Keratinocyte (primary cell): Measurements from ENCODE around the gene NEU4. TPM values are rescaled to one million over a fixed set of nuclear protein-coding genes. Genes with fewer than 3 reads are reported as not detected.
A peak's percentile ranks its signal among the peaks of the same experiment; 100 is the strongest.

Experiments
- DNase-seq: peaks from one replicate; pipeline ENCODE4 v3.0.0-alpha.2; 2011; ENCODE audit warnings: low read depth, missing footprints, low spot score
- FAIRE-seq: peaks from 2 replicates; lab custom pipeline; 2011; peaks lifted over from hg19 to GRCh38; lab: Jason Lieb, UNC
- H2AFZ ChIP-seq: 2 replicates; pipeline ENCODE4 v1.6.0; 2012; ENCODE audit warnings: low read length, control low read depth, inconsistent platforms; ENCODE audit not compliant: control insufficient read depth
- H3K27ac ChIP-seq: 2 replicates; pipeline ENCODE4 v1.5.1; 2011; ENCODE audit warnings: low read length; ENCODE audit not compliant: control insufficient read depth, insufficient read depth
- H3K27me3 ChIP-seq: 3 replicates; pipeline ENCODE4 v1.6.0; 2011; ENCODE audit warnings: low read length; ENCODE audit not compliant: control insufficient read depth, insufficient read depth; ENCODE audit errors: extremely low read depth
- H3K36me3 ChIP-seq, 2 experiments: 2 replicates in 1 of 2; 3 replicates in 1 of 2; pipeline ENCODE4 v1.5.1; 2011; ENCODE audit warnings: low read length in 2 of 2, mild to moderate bottlenecking in 1 of 2; ENCODE audit not compliant: control insufficient read depth in 2 of 2, insufficient read depth in 2 of 2; ENCODE audit errors: extremely low read depth in 1 of 2
- H3K4me1 ChIP-seq: 3 replicates; pipeline ENCODE4 v1.5.1; 2011; ENCODE audit warnings: low read length; ENCODE audit not compliant: control insufficient read depth, insufficient read depth; ENCODE audit errors: extremely low read depth
- H3K4me2 ChIP-seq: 3 replicates; pipeline ENCODE4 v1.6.0; 2011; ENCODE audit warnings: low read depth, low read length; ENCODE audit not compliant: control insufficient read depth, insufficient read depth; ENCODE audit errors: extremely low read depth
- H3K4me3 ChIP-seq, 3 experiments: fragments of 200-600 bp in 1 of 3; sonication (generic) in 1 of 3; 2 replicates in 2 of 3; 3 replicates in 1 of 3; pipeline ENCODE4 v1.5.1; 2011 to 2016; ENCODE audit warnings: low read length in 3 of 3, mild to moderate bottlenecking in 3 of 3, control low read depth in 2 of 3, inconsistent platforms in 1 of 3, low read depth in 1 of 3, mixed read lengths in 1 of 3, mixed run types in 1 of 3, moderate library complexity in 1 of 3; ENCODE audit not compliant: control insufficient read depth in 2 of 3, insufficient read depth in 2 of 3; ENCODE audit errors: extremely low read depth in 1 of 3
- H3K79me2 ChIP-seq: 2 replicates; pipeline ENCODE4 v1.6.0; 2012; ENCODE audit warnings: low read length; ENCODE audit not compliant: control insufficient read depth, insufficient read depth
- H3K9ac ChIP-seq: 3 replicates; pipeline ENCODE4 v1.6.0; 2011; ENCODE audit warnings: low read length; ENCODE audit not compliant: control insufficient read depth, insufficient read depth; ENCODE audit errors: extremely low read depth
- H3K9me1 ChIP-seq: 3 replicates; pipeline ENCODE4 v1.6.0; 2011; ENCODE audit warnings: low read length; ENCODE audit not compliant: control insufficient read depth, insufficient read depth; ENCODE audit errors: extremely low read depth
- H3K9me3 ChIP-seq: 2 replicates; pipeline ENCODE4 v1.5.1; 2012; ENCODE audit warnings: low read depth, low read length; ENCODE audit not compliant: control insufficient read depth
- H4K20me1 ChIP-seq: 3 replicates; pipeline ENCODE4 v1.6.0; 2011; ENCODE audit warnings: low read length; ENCODE audit not compliant: control insufficient read depth, insufficient read depth; ENCODE audit errors: extremely low read depth
- CTCF ChIP-seq, 3 experiments: IDR thresholded peaks in 1 of 3; conservative IDR thresholded peaks in 1 of 3; optimal IDR thresholded peaks in 1 of 3; 2 replicates in 2 of 3; 3 replicates in 1 of 3; pipeline versions ENCODE3 to v1.5.1; 2011; ENCODE audit warnings: low read length in 3 of 3, mild to moderate bottlenecking in 3 of 3, moderate library complexity in 2 of 3, control low read depth in 1 of 3, inconsistent platforms in 1 of 3; ENCODE audit not compliant: insufficient read depth in 2 of 3; ENCODE audit errors: extremely low read depth in 1 of 3
- EZH2 ChIP-seq: IDR thresholded peaks from one replicate; pipeline ENCODE4 v1.6.1; 2012; ENCODE audit warnings: inconsistent platforms, mild to moderate bottlenecking, low read length, moderate library complexity
- dilution Hi-C: fragments of 300-500 bp; cut with MboI; formaldehyde crosslinking; loops from one replicate; pipeline ENCODE4 v1.7.0; 2020; ENCODE audit warnings: low sequenced_read_pairs; ENCODE audit not compliant: extremely low pct_ligation_motif_present
- polyA plus RNA-seq, 5 experiments: library from polyadenylated mRNA; depleted of rRNA in 3 of 5; stranded (reverse) in 3 of 5; stranded (forward) in 1 of 5; unstranded in 1 of 5; fragments of >200 nt; gene quantifications; 1 replicate in 1 of 5; 2 replicates in 3 of 5; 3 replicates in 1 of 5; pipeline versions ENCODE4 v1.2.1 to v1.2.3, GENCODE V29; 2011 to 2012; ENCODE audit warnings: missing spikeins in 2 of 5, low read depth in 1 of 5, low replicate concordance in 1 of 5

NEU4 gene
- polyA plus RNA-seq, 1 donor (not counting 4 experiments of a cell fraction or from before 2014, with no cell fraction given): not detected

- Histone ChIP-seq H4K20me1 (peaks cover 3% of the 10 kb centered on the region), H3K9me1 (no peaks in the 10 kb centered on the region), H3K4me3 (peak overlapping the region; percentile 14 to 33 (median 18)), H3K27me3 (peaks cover 32% of the 10 kb centered on the region), H3K36me3 (no peaks in the 10 kb centered on the region), H3K9ac (no peak overlapping the region), H3K4me2 (peak overlapping the region; percentile 62), H3K27ac (no peak overlapping the region), H3K4me1 (no peaks in the 10 kb centered on the region), H2AFZ (no peak overlapping the region), H3K9me3 (no peaks in the 10 kb centered on the region), H3K79me2 (no peaks in the 10 kb centered on the region)
- dilution Hi-C loops: no loop called here
- TF ChIP-seq CTCF (optimal IDR thresholded peaks at IDR 0.05 in 1 of 3, IDR thresholded peaks at IDR 0.05 in 1 of 3, conservative IDR thresholded peaks at IDR 0.05 in 1 of 3; ENCODE audit: extremely low read depth in 1 of 3, insufficient read depth in 2 of 3, low read length in 3 of 3): peak in 1 of 3 experiments; percentile 29
- peak; percentile 11 for TF ChIP-seq EZH2
- DNase-seq (no peak), FAIRE-seq (no peak)
Observed at GRCh38 chr2:241844066-241844728, 35.2 kb downstream of the NEU4 start.

GRCh38 chr2:241844831-241845578 is 36.0 kb downstream of the NEU4 start:
- Histone ChIP-seq H2AFZ (no peak overlapping the region), H3K9ac (no peak overlapping the region), H3K27me3 (peaks cover 34% of the 10 kb centered on the region), H3K79me2 (no peaks in the 10 kb centered on the region), H3K4me1 (no peaks in the 10 kb centered on the region), H3K9me3 (no peaks in the 10 kb centered on the region), H3K27ac (no peak overlapping the region), H3K4me3 (no peak overlapping the region), H3K36me3 (no peaks in the 10 kb centered on the region), H3K9me1 (no peaks in the 10 kb centered on the region), H3K4me2 (peak overlapping the region; percentile 62), H4K20me1 (peaks cover 3% of the 10 kb centered on the region)
- dilution Hi-C loops: no loop called here
- FAIRE-seq: no peak
- TF ChIP-seq EZH2 (peak; percentile 61), CTCF (optimal IDR thresholded peaks at IDR 0.05 in 1 of 3, IDR thresholded peaks at IDR 0.05 in 1 of 3, conservative IDR thresholded peaks at IDR 0.05 in 1 of 3; ENCODE audit: extremely low read depth in 1 of 3, insufficient read depth in 2 of 3, low read length in 3 of 3) (no peak)
- no peak for DNase-seq
